SU-DHL-6 (cell line): Measurements from ENCODE around the gene HYOU1.
"Not testable (repeated sequence)": the region's sequence is repeated elsewhere in the genome, so short reads cannot be mapped to it uniquely, and the experiment has no call there.

ENCODE experiments used
- H2AFZ ChIP-seq: fragments of 200-600 bp; sonication (generic); 2 replicates; pipeline ENCODE4 v1.6.1; 2014; ENCODE audit warnings: low read depth, mild to moderate bottlenecking, moderate library complexity, mixed read lengths, antibody characterized with exemption, low read length; ENCODE audit not compliant: severe bottlenecking
- H3F3A ChIP-seq: fragments of 200-600 bp; shearing (Covaris generic); 2 replicates; pipeline ENCODE4 v1.6.0; 2016; ENCODE audit warnings: antibody characterized with exemption, mild to moderate bottlenecking; ENCODE audit not compliant: insufficient read depth
- H3K27ac ChIP-seq: fragments of 200-600 bp; sonication (generic); 2 replicates; pipeline ENCODE4 v1.5.1; 2016; ENCODE audit warnings: low read depth, mild to moderate bottlenecking, low read length, moderate library complexity, mixed read lengths
- H3K27me3 ChIP-seq: fragments of 200-600 bp; sonication (generic), shearing (Covaris generic); 2 replicates; pipeline ENCODE4 v1.6.0; 2014; ENCODE audit warnings: mild to moderate bottlenecking, low read length
- H3K36me3 ChIP-seq: fragments of 200-600 bp; sonication (generic); 2 replicates; pipeline ENCODE4 v1.6.1; 2014; ENCODE audit warnings: mild to moderate bottlenecking, low read length, mixed read lengths
- H3K4me2 ChIP-seq: fragments of 300-600, 200-600 bp; shearing (Covaris generic), sonication (generic); 2 replicates; pipeline ENCODE4 v1.6.0; 2014; ENCODE audit warnings: low read length, low read depth, mild to moderate bottlenecking; ENCODE audit not compliant: poor library complexity, severe bottlenecking
- H3K4me3 ChIP-seq: fragments of 200-600 bp; sonication (generic); 2 replicates; pipeline ENCODE4 v1.5.1; 2014; ENCODE audit warnings: antibody characterized with exemption, low read length, mild to moderate bottlenecking, mixed read lengths; ENCODE audit not compliant: insufficient read depth, poor library complexity, severe bottlenecking
- H3K79me2 ChIP-seq: fragments of 200-600 bp; sonication (generic); 2 replicates; pipeline ENCODE4 v1.6.1; 2014; ENCODE audit warnings: mild to moderate bottlenecking, low read length, moderate library complexity; ENCODE audit not compliant: insufficient read depth
- H3K9ac ChIP-seq: fragments of 200-600 bp; sonication (generic); 2 replicates; pipeline ENCODE4 v1.7.0; 2014; ENCODE audit warnings: mild to moderate bottlenecking, low read length
- H3K9me2 ChIP-seq: fragments of 200-600 bp; sonication (generic); replicated peaks from 2 replicates; pipeline ENCODE4 v1.6.1; 2014; ENCODE audit warnings: low read length; ENCODE audit not compliant: insufficient read depth
- H3K9me3 ChIP-seq: fragments of 200-600 bp; sonication (generic); 2 replicates; pipeline ENCODE4 v1.6.1; 2014; ENCODE audit warnings: low read length, mixed read lengths; ENCODE audit not compliant: insufficient read depth
- H4K20me1 ChIP-seq: fragments of 200-600 bp; sonication (generic); 2 replicates; pipeline ENCODE4 v1.6.1; 2014; ENCODE audit warnings: low read depth, mild to moderate bottlenecking, antibody characterized with exemption, low read length, moderate library complexity, mixed read lengths
- CTCF ChIP-seq: fragments of 200-600 bp; sonication (generic); IDR thresholded peaks from one replicate; pipeline ENCODE4 v1.5.1; 2017; ENCODE audit warnings: antibody characterized with exemption, mild to moderate bottlenecking, low read length, moderate library complexity; ENCODE audit not compliant: insufficient read depth, poor library complexity, severe bottlenecking
- EZH2phosphoT487 ChIP-seq: fragments of 200-600 bp; sonication (generic), shearing (Covaris generic); conservative IDR thresholded peaks from 2 replicates; pipeline ENCODE4 v1.6.1; 2018; ENCODE audit warnings: mild to moderate bottlenecking, antibody characterized with exemption, low read length, moderate library complexity, mixed read lengths

Gene HYOU1

GRCh38 chr11:119065369-119065768 lies 8.4 kb upstream of the HYOU1 start:
- no peaks in the 10 kb centered on the region for H3K27me3 ChIP-seq
- H3F3A ChIP-seq = peaks cover 14% of the 10 kb centered on the region; the same call in 1 of the 2 replicates
- H3K4me2 ChIP-seq = no peak overlapping the region
- TF ChIP-seq CTCF (peak; percentile 38), EZH2phosphoT487 (no peak)
- H3K27ac ChIP-seq = no peak overlapping the region
- no peaks in the 10 kb centered on the region; the same call in 1 of the 2 replicates for H3K36me3 ChIP-seq
- no peak overlapping the region for H3K9ac ChIP-seq
- peaks cover 35% of the 10 kb centered on the region for H3K79me2 ChIP-seq
- H4K20me1 ChIP-seq = no peaks in the 10 kb centered on the region
- H2AFZ ChIP-seq = no peak overlapping the region
- H3K9me2 ChIP-seq = no peaks in the 10 kb centered on the region
- H3K9me3 ChIP-seq = no peaks in the 10 kb centered on the region
- no peak overlapping the region for H3K4me3 ChIP-seq

GRCh38 chr11:119062779-119063178 lies 5.8 kb upstream of the HYOU1 start:
- Histone ChIP-seq H3K27ac (no peak overlapping the region), H3F3A (peaks cover 14% of the 10 kb centered on the region; the same call in 1 of the 2 replicates), H3K4me3 (no peak overlapping the region)

GRCh38 chr11:119061256-119061655 lies 4.3 kb upstream of the HYOU1 start:
- no peak overlapping the region for H3K4me2 ChIP-seq
- no peaks in the 10 kb centered on the region for H3K27me3 ChIP-seq
- H3K36me3 ChIP-seq = no peaks in the 10 kb centered on the region; the same call in 1 of the 2 replicates
- H2AFZ ChIP-seq = no peak overlapping the region
- peaks cover 11% of the 10 kb centered on the region; the same call in 1 of the 2 replicates for H3F3A ChIP-seq
- peaks cover 25% of the 10 kb centered on the region for H3K79me2 ChIP-seq
- no peaks in the 10 kb centered on the region for H4K20me1 ChIP-seq
- H3K27ac ChIP-seq = no peak overlapping the region
- H3K9me2 ChIP-seq = no peaks in the 10 kb centered on the region
- H3K9me3 ChIP-seq = no peaks in the 10 kb centered on the region
- no peak overlapping the region for H3K9ac ChIP-seq
- H3K4me3 ChIP-seq = no peak overlapping the region
- TF ChIP-seq EZH2phosphoT487 = no peak
- TF ChIP-seq CTCF = no peak

More at GRCh38 chr11:119062779-119063178, 5.8 kb upstream of the HYOU1 start:
- no peak for TF ChIP-seq EZH2phosphoT487
- H3K36me3 ChIP-seq = no peaks in the 10 kb centered on the region; the same call in 1 of the 2 replicates
- H3K9me3 ChIP-seq = no peaks in the 10 kb centered on the region
- H3K9me2 ChIP-seq = no peaks in the 10 kb centered on the region
- no peaks in the 10 kb centered on the region for H3K27me3 ChIP-seq
- no peak overlapping the region for H3K9ac ChIP-seq
- H3K4me2 ChIP-seq = no peak overlapping the region
- H3K79me2 ChIP-seq = peaks cover 29% of the 10 kb centered on the region
- no peak overlapping the region for H2AFZ ChIP-seq
- H4K20me1 ChIP-seq = no peaks in the 10 kb centered on the region

- H3F3A ChIP-seq, H3K9me2 ChIP-seq, H3K27ac ChIP-seq, H3K4me2 ChIP-seq, H3K4me3 ChIP-seq, H2AFZ ChIP-seq, H4K20me1 ChIP-seq, H3K27me3 ChIP-seq, H3K36me3 ChIP-seq, H3K9ac ChIP-seq, H3K9me3 ChIP-seq: not testable (repeated sequence)
- peaks cover 27% of the 10 kb centered on the region for H3K79me2 ChIP-seq
These were observed 2.1 kb upstream of the HYOU1 start for GRCh38 chr11:119059128-119059527.
